HG02588 (cell line): ENCODE data around the gene DRAP1.

Experiments
- ATAC-seq: cut with Tn5 transposase; IDR thresholded peaks from one replicate; pipeline ENCODE4 v1.9.1; 2021; ENCODE audit warnings: mild to moderate bottlenecking, moderate library complexity; ENCODE audit not compliant: unreplicated experiment

Gene DRAP1

DNA sequence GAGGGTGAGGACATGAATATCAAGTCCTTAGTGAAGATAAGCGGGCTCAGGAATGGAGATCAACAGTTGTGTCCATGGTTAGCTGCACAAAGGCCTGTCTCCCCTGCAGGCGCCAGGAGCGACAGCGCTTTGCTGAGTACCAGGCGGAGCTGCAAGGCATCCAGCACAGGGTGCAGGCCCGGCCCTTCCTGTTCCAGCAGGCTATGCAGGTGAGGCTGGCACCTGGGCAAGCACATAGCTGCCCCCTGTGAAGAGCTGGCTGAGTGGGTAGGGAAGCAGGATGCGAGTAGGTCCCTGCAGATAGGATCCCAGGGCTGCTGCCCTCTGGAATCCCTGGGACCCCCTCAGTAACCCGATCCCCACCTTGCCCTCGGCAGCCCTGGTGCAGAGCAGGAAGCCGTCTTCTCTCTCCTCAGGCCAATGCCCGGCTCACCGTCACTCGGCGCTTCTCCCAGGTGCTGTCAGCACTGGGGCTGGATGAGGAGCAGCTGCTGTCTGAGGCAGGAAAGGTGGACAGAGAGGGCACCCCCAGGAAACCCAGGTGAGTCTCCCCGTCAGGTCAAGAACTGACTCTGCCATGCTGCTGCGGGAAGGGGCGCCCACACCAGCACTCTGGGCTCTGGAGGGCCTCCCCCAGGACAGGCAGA is 39.7 kb downstream of the DRAP1 start:
- no peak for ATAC-seq

GRCh38 chr11:65960824-65961266 is 41.6 kb downstream of the DRAP1 start:
- no peak for ATAC-seq

DNA sequence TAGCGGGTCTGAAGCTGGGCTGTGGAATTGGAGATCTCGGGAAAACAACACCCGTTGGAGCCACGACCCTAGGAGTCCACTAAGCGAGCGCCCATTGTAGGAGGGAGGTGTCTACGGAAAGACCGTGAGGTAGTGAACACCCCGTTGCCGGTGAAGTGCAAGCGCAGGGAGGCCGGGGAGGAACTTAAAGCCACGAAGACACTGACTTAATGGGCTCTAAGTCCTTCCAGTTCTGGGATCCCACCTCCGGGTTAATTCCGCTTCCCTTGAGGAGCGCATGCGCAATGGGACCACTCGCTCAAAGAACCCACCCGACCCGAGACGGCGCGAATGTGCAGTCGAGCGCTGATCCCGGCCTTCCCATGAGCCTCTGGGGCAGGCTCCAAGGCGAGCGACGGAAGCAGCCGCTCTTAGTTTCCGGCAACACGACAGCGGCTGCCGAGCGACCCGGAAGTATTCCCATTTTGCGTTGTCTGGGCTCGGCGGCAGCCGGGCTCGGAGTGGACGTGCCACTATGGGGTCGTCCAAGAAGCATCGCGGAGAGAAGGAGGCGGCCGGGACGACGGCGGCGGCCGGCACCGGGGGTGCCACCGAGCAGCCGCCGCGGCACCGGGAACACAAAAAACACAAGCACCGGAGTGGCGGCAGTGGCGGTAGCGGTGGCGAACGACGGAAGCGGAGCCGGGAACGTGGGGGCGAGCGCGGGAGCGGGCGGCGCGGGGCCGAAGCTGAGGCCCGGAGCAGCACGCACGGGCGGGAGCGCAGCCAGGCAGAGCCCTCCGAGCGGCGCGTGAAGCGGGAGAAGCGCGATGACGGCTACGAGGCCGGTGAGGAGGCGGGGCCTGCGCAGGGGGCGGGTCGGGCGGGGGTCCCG is 42.3 kb downstream of the DRAP1 start, which contains the start of gene SART1:
Gene SART1, plus strand, starts transcription at position 468 of the 874 bp plus-strand sequence. Its CDS starts 47 bp downstream, at position 515.
- ATAC-seq: peak; percentile 85

- no peak for ATAC-seq
These were observed 42.9 kb downstream of the DRAP1 start for GRCh38 chr11:65962141-65962564.

GRCh38 chr11:65964906-65965305 is 45.7 kb downstream of the DRAP1 start:
- ATAC-seq: no peak

DNA sequence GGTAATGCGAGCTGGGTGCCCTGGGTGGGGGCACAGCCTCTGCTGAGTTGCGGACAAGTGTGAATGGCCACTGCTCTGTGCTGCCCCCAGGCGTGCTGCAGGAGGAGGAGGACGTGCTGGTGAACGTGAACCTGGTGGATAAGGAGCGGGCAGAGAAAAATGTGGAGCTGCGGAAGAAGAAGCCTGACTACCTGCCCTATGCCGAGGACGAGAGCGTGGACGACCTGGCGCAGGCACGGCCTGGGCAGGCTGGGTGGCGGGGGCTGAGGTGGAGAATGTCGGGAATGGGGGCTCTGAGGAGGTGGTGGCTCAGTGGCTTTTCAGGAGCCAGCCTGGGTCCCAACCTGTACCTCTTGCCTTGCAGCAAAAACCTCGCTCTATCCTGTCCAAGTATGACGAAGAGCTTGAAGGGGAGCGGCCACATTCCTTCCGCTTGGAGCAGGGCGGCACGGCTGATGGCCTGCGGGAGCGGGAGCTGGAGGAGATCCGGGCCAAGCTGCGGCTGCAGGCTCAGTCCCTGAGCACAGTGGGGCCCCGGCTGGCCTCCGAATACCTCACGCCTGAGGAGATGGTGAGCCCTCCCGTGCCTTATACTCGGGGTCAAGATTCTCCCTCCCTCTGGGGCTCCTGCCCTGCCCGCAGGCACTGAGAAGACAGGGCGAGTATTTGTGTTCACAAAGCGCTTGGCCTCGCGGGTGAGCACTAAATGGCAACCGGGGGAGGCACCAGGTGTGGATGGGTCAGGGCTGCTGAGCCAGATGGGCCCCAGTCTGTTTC is 46.9 kb downstream of the DRAP1 start:
- ATAC-seq: no peak

- no peak for ATAC-seq
These were observed 48.2 kb downstream of the DRAP1 start for GRCh38 chr11:65967329-65967934.

DNA sequence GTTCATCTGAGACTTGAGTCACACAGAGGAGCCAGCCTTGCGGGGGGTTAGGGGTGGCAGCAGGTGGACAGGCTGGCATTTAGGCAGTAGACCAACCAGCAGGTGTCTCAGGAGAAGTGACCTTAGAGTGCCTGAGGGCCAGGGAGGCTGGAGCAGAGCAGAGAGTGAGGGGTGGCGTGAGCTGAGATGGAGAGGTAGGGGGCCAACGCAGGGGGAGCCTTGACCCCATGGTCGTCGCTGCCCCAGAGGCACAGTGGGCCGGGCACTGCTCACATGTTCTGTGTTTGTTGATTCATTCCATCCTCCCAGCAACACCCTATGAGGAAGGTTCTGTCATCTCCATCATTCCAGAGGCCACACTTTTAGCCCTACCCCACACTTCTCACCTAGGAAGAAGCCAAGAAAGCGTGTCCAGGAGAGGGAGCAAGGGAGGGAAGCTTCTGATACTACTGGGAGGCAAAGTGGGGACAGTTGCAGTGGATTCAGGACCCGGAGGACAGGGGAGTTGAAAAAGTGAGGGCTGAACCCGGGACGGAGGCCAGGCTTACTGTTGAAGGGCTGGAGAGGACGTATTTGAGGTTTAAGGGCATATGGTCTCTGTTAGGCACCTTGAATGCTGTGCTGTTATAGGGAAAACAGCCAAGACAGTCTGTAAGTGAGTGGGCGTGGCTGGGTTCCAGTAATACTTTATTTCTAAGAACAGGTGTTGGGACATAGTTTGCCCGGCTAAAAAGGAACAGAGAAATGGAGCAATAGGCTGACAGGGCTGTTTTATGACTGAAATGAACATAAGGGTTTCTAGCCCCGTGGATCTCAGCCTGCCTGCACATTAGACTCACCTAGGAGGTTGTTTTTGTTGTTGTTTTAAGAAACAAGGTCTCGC is 49.6 kb downstream of the DRAP1 start:
- no peak for ATAC-seq
